Breast epithelium (tissue), 4 donors: ENCODE results near the gene ALKBH4. TPM values are rescaled to one million over a fixed set of nuclear protein-coding genes. Genes with fewer than 3 reads are reported as not detected.
"Not testable (repeated sequence)": the region's sequence is repeated elsewhere in the genome, so short reads cannot be mapped to it uniquely, and the experiment has no call there.

Source experiments
- DNase-seq, 2 donors: peaks; one replicate each; pipeline ENCODE4 v3.0.0-alpha.2; 2019; ENCODE audit warnings: low spot score in 2 of 2
- H3K27ac ChIP-seq, 2 donors: fragments of 200-600 bp; sonication (generic) in 1 of 2; one replicate each; pipeline ENCODE4 v1.5.1; 2016 to 2019; ENCODE audit warnings: mild to moderate bottlenecking in 1 of 2
- H3K27me3 ChIP-seq, 2 donors: fragments of 200-600 bp; sonication (generic) in 1 of 2; one replicate each; pipeline versions ENCODE4 v1.5.1 to v1.6.0; 2017 to 2019; ENCODE audit warnings: control low read depth in 1 of 2, mild to moderate bottlenecking in 1 of 2
- H3K36me3 ChIP-seq: fragments of 200-600 bp; one replicate; pipeline ENCODE4 v1.5.1; 2019
- H3K4me1 ChIP-seq, 2 donors: fragments of 200-600 bp; sonication (generic); one replicate each; pipeline ENCODE4 v1.5.1; 2016 to 2019; ENCODE audit warnings: control low read depth in 1 of 2
- H3K4me3 ChIP-seq, 3 donors: fragments of 200-600 bp; sonication (generic); 1 replicate in 2 of 3; 2 replicates in 1 of 3; pipeline ENCODE4 v1.5.1; 2016 to 2019; ENCODE audit warnings: mild to moderate bottlenecking in 3 of 3, moderate library complexity in 2 of 3
- H3K9me3 ChIP-seq, 2 donors: fragments of 200-600 bp; sonication (generic) in 1 of 2; one replicate each; pipeline ENCODE4 v1.5.1; 2016 to 2019; ENCODE audit warnings: control low read depth in 1 of 2
- CTCF ChIP-seq, 3 donors: fragments of 450-650 bp; IDR thresholded peaks; one replicate each; pipeline ENCODE4 v1.5.1; 2016 to 2017; ENCODE audit warnings: antibody characterized with exemption in 3 of 3, mild to moderate bottlenecking in 3 of 3, moderate library complexity in 3 of 3
- POLR2A ChIP-seq: fragments of 450-650 bp; IDR thresholded peaks from one replicate; pipeline ENCODE4 v1.6.1; 2016; ENCODE audit warnings: antibody characterized with exemption, mild to moderate bottlenecking, moderate library complexity
- POLR2AphosphoS5 ChIP-seq, 3 donors: sonication (generic); formaldehyde crosslinking; IDR thresholded peaks; one replicate each; pipeline ENCODE4 v1.6.1; 2017; ENCODE audit warnings: antibody characterized with exemption in 3 of 3
- intact Hi-C: fragments of 100-400 bp; cut with DNase I; formaldehyde crosslinking; loops from one replicate; pipeline ENCODE4 v1.15.1; 2023; ENCODE audit warnings: low total_unique reads
- total RNA-seq, 3 donors: library from RNA; depleted of rRNA; stranded (reverse); fragments of >200 nt; gene quantifications; one replicate each; pipeline ENCODE4 v1.1.0, GENCODE V29; 2016

ALKBH4 gene
- total RNA-seq, 3 donors from 2014 or later: 15.1 to 28.5 (median 17.8) TPM

- intact Hi-C loops: no loop called here
- Histone ChIP-seq H3K36me3 (no peaks in the 10 kb centered on the region), H3K4me3 (no peak overlapping the region), H3K27me3 (no peaks in the 10 kb centered on the region), H3K4me1 (peaks cover 0 to 10% of the 10 kb centered on the region in 2 donors), H3K9me3 (no peaks in the 10 kb centered on the region), H3K27ac (no peak overlapping the region)
- no peak for DNase-seq
- TF ChIP-seq POLR2AphosphoS5 (IDR thresholded peaks at IDR 0.05) (no peak), CTCF (IDR thresholded peaks at IDR 0.05) (no peak), POLR2A (no peak)
These were observed 5.3 kb downstream of the ALKBH4 start for GRCh38 chr7:102459221-102459844.

- no peaks in the 10 kb centered on the region for H3K4me1 ChIP-seq
- H3K27me3 ChIP-seq: no peaks in the 10 kb centered on the region
- H3K4me3 ChIP-seq: no peak overlapping the region
- no peak for TF ChIP-seq POLR2AphosphoS5 (IDR thresholded peaks at IDR 0.05)
- no peak for TF ChIP-seq CTCF (IDR thresholded peaks at IDR 0.05)
- TF ChIP-seq POLR2A: no peak
- intact Hi-C loops: no loop called here
- no peaks in the 10 kb centered on the region for H3K36me3 ChIP-seq
- H3K27ac ChIP-seq: no peak overlapping the region
- no peaks in the 10 kb centered on the region for H3K9me3 ChIP-seq
- DNase-seq: no peak
These were observed 7.2 kb downstream of the ALKBH4 start for GRCh38 chr7:102457352-102457924.

GRCh38 chr7:102456327-102456726, 8.3 kb downstream of the ALKBH4 start:
- Histone ChIP-seq H3K27me3 (no peaks in the 10 kb centered on the region), H3K4me1 (no peaks in the 10 kb centered on the region), H3K9me3 (no peaks in the 10 kb centered on the region), H3K27ac (no peak overlapping the region), H3K4me3 (no peak overlapping the region), H3K36me3 (no peaks in the 10 kb centered on the region)
- DNase-seq: no peak
- TF ChIP-seq POLR2A: no peak
- no peak for TF ChIP-seq POLR2AphosphoS5 (IDR thresholded peaks at IDR 0.05)
- TF ChIP-seq CTCF (IDR thresholded peaks at IDR 0.05): no peak
- intact Hi-C loops: no loop called here

- DNase-seq: no peak
- Histone ChIP-seq H3K4me1 (no peaks in the 10 kb centered on the region), H3K27ac (no peak overlapping the region), H3K36me3 (no peaks in the 10 kb centered on the region), H3K9me3 (no peaks in the 10 kb centered on the region), H3K4me3 (no peak overlapping the region), H3K27me3 (no peaks in the 10 kb centered on the region)
- TF ChIP-seq POLR2AphosphoS5 (IDR thresholded peaks at IDR 0.05): no peak
- no peak for TF ChIP-seq CTCF (IDR thresholded peaks at IDR 0.05)
- no peak for TF ChIP-seq POLR2A
- intact Hi-C loops: no loop called here
These were observed 9.1 kb downstream of the ALKBH4 start for GRCh38 chr7:102455596-102455995.

GRCh38 chr7:102454932-102455331, 9.7 kb downstream of the ALKBH4 start:
- H3K4me1 ChIP-seq, intact Hi-C loops, DNase-seq, H3K27ac ChIP-seq, H3K4me3 ChIP-seq, H3K27me3 ChIP-seq, H3K9me3 ChIP-seq, H3K36me3 ChIP-seq: not testable (repeated sequence)
